Stimulated activated CD8-positive, alpha-beta memory T cell treated with anti-CD3 and anti-CD28 coated beads, Interleukin-2, amount 100 ng/mL, for 48 hours (primary cell): ENCODE data around the gene MTRR.

Source experiments
- DNase-seq, 2 donors: peaks; one replicate each; pipeline ENCODE4 v3.0.0-alpha.2; 2020; ENCODE audit warnings: low read depth in 2 of 2

The MTRR gene

GRCh38 chr5:7868773-7869473 lies at the start of gene MTRR, which contains the start of gene FASTKD3:
Gene MTRR, plus strand, starts transcription at chr5:7869148. Its CDS starts 1,647 bp downstream, at chr5:7870795.
Gene FASTKD3, minus strand, starts transcription at chr5:7869031. Its CDS starts 948 bp downstream, at chr5:7868083.
- DNase-seq = peak; percentile 79 to 87

DNA sequence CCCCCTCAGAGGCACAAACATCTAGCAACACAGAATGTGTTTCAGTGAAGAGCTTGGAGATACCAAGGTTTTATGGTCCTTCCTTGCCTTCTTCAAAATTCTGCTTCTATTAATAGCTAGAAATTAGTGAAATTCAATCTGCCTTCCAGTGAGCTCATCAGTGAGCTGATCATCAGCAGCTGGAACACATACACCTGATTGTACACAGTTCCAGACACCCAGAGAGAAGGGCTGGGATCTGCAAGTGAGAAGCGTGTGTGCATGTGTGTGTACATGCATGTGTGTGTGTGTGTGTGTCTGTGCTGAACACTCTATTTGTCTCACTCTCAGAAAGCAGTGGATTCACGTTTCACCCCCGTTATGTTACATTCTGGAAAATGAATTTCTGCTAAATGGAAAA lies 46.5 kb upstream of the MTRR start:
- no peak for DNase-seq

- DNase-seq = no peak
Measured at GRCh38 chr5:7823594-7823993, 45.4 kb upstream of the MTRR start.

GRCh38 chr5:7824995-7825394 lies 44.0 kb upstream of the MTRR start:
- DNase-seq = no peak

DNA sequence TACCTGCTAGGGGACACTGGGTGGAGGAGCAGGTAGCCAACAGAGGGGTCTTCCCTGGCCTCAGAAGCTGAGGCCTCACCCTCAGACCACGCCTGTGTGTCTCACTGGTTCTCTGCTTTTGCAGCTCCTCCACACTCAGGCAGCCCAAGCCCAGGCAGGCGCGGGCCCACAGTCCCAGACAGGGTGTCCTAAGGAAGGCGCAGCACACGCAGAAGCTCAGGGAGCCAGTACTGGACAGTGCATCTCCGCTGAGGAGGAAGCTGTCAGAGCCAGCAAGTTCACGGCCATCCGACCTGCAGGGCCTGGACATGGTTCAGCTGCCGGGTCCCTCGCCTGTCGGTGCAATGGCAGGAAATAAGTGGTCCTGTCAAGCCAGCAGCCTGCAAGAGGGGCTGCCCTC lies 43.3 kb upstream of the MTRR start:
- no peak for DNase-seq

GRCh38 chr5:7827610-7828009 lies 41.3 kb upstream of the MTRR start:
- no peak for DNase-seq

GRCh38 chr5:7828269-7828668 lies 40.7 kb upstream of the MTRR start:
- no peak for DNase-seq

- DNase-seq = no peak
Measured at GRCh38 chr5:7834982-7835381, 34.0 kb upstream of the MTRR start.

GRCh38 chr5:7837403-7837802 lies 31.5 kb upstream of the MTRR start:
- no peak for DNase-seq

DNA sequence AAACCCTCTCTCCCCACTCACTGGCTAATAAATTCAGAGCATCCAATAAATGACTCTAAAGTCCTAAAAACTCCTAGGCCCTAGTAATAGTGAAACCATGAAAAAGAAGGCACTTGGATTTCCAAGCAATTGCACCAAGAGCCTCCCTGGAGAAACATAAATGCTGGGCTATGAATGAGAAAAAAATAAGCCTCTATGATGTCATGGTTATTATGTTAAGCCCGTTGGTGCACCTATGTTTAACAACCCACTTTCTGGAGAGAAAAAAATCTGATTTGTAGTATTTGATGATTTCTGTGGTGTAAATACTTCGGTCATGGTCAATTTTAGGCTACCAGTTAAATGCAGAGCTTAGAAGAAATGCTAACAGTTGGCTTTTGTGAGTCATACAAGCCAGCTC lies 26.4 kb upstream of the MTRR start:
- no peak for DNase-seq

GRCh38 chr5:7844901-7845300 lies 24.0 kb upstream of the MTRR start:
- no peak for DNase-seq

- DNase-seq = no peak
Measured at GRCh38 chr5:7845557-7845956, 23.4 kb upstream of the MTRR start.

DNA sequence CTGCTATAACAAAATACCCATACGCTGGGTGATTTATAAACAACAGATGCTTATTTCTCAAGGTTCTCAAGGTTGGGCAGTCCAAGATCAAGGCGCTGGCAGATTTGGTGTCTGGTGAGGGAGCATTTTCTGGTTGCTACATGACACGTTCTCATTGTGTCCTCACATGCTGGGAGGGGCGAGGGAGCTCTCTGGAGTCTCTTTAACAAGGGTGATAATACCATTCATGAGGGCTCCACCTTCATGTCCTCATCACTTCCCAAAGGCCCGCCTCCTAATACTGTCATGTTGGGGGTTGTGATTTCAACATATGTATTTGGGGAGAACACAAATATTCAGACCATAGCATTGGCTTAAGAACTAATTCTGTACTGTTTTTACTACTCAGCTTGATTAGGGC lies 22.6 kb upstream of the MTRR start:
- no peak for DNase-seq

DNA sequence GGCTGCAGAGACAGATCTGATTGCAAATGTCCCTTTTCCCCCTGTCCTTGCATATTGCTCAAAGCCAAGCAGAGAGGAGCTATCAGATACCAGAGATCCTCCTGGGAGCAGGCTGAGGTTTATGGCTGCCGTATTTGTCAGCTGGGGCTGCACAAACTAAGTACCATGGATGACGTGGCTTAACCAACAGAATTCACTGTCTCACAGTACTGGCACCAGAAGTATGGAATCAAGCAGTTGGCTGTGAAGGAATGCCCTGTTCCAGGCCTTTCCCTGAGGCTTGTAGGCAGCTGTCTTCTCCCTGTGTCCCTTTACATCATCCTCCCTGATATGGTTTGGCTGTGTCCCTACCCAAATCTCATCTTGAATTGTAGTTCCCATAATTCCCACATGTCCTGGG lies 20.7 kb upstream of the MTRR start:
- DNase-seq = no peak

- DNase-seq = no peak
Measured at GRCh38 chr5:7849681-7850394, 19.1 kb upstream of the MTRR start.

GRCh38 chr5:7850395-7851239 lies 18.3 kb upstream of the MTRR start, which contains the start of gene CFAP90:
Gene CFAP90, minus strand, starts transcription at chr5:7851133. Its CDS starts 112 bp downstream, at chr5:7851021.
- DNase-seq = no peak

GRCh38 chr5:7851240-7851592 lies 17.7 kb upstream of the MTRR start:
- no peak for DNase-seq

DNA sequence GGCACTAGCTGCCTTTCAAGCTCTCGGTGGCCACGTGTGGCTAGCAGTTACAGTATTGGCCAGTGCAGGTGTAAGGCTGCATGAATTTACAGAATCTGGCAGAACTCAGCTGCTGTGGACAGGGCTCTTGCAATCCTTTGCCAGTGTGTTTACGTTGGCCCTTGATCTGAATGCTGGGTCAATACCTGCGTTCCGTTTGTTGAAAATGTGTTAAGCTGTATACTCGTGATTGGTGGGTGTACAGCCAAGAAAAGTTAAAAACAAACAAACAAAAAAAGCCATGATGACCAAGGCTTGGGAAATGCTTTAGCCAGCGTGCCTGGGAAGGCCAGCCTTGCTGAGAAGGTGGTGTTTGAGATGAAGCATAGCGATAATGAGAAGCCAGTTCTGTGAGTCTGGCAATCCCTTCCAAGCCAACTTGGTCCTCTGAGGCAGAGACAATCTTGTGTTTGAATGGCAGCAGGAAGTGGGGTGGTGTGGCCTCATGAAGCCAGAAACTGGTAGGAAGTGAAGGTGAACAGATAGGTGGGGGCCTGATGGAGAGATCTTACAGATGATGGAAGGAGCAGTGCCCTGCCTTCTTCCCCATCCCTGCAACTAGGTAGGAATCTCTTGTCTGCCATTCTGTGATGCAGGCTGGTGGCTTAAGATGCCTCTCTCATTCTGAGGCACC lies 17.2 kb upstream of the MTRR start:
- no peak for DNase-seq

DNA sequence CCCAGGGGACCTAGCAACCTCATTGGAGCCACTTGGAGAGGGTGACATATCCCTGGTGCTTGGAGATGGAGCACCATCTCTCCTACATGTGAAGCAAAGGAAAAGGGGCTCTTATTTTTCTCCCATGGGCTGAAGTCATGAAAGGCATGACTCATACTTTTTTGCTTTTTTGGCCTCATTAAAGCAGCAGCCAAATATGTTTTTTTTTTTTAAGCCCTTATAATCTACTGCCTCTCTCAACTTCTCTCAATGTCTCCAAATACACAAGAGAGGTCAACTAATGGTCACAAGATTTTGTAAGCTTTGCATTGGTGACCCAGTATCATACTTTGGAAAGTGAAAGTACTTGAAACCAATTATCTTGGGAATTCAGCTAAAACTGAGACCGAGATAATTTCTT lies 16.4 kb upstream of the MTRR start:
- DNase-seq = no peak

DNA sequence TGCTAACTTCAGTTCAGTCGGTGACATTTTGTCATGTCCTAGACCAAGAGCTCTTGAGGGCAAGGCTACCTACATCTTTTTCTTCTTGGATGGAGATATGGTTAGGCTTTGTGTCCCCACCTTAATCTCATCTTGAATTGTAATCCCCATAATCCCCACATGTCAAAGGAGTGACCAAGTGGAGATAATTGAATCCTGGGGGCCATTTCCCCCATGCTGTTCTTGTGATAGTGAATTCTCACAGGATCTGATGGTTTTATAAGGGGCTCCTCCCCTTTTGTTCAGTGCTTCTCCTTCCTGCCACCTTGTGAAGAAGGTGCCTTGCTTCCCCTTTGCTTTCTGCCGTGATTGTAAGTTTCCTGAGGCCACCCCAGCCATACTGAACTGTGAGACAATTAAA lies 16.0 kb upstream of the MTRR start:
- DNase-seq = no peak

DNA sequence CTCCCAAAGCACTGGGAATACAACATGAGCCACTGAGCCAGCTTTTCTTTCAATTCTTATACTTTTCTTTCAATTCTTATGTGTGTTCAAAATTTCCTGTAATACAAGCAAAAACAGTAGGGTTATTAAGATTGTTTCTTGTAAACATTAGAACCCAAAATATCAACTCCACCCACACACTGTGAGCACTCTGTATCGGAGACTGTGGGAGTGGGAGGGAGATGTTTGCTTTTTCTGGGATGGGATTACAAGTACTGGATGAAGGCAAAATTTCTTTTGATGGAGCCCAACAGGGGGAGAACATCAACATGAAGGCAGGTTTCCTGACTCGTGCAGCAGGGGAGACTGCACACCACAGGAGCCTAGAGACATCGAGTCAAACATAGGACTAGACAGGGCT lies 13.3 kb upstream of the MTRR start:
- DNase-seq = no peak

- DNase-seq = no peak
Measured at GRCh38 chr5:7856855-7857254, 12.1 kb upstream of the MTRR start.
